H1 (cell line): ENCODE measurements around the gene KHDRBS2. TPM values are rescaled to one million over a fixed set of nuclear protein-coding genes. Genes with fewer than 3 reads are reported as not detected.

Experiments used
- CTCF ChIA-PET: fragments of 300-600 bp; sonication (Branson Sonifier 250); formaldehyde crosslinking; loops from one replicate; lab custom pipeline; 2021; ENCODE audit not compliant: partially characterized antibody; lab: Charles Lee
- POLR2A ChIA-PET: fragments of 300-600 bp; sonication (Branson Sonifier 250); formaldehyde crosslinking; loops from one replicate; lab custom pipeline; 2021; ENCODE audit warnings: inconsistent platforms; ENCODE audit not compliant: partially characterized antibody; lab: Charles Lee
- DNase-seq, 2 experiments: peaks; one replicate each; pipeline versions ENCODE4 v3.0.0 to v3.0.0-alpha.2; 2010 to 2022; ENCODE audit warnings: low spot score in 2 of 2, low read depth in 1 of 2, mixed read lengths in 1 of 2
- FAIRE-seq: peaks from 2 replicates; lab custom pipeline; 2011; peaks lifted over from hg19 to GRCh38; lab: Jason Lieb, UNC
- H2AFZ ChIP-seq: 2 replicates; pipeline ENCODE4 v1.8.1; 2012; ENCODE audit warnings: low read length, inconsistent platforms
- H2AK5ac ChIP-seq: 2 replicates; pipeline ENCODE4 v1.6.1; 2013; ENCODE audit warnings: low read depth, low read length
- H2BK120ac ChIP-seq: replicated peaks from 2 replicates; pipeline ENCODE3; 2013; ENCODE audit warnings: low read depth, low read length, inconsistent platforms
- H2BK12ac ChIP-seq: 2 replicates; pipeline ENCODE4 v1.6.1; 2013; ENCODE audit warnings: low read depth, low read length
- H2BK15ac ChIP-seq: 2 replicates; pipeline ENCODE4 v1.6.1; 2013; ENCODE audit warnings: low read length
- H2BK20ac ChIP-seq: 2 replicates; pipeline ENCODE4 v1.6.1; 2013; ENCODE audit warnings: low read length
- H2BK5ac ChIP-seq: 2 replicates; pipeline ENCODE4 v1.6.1; 2013; ENCODE audit warnings: low read depth, low read length
- H3K14ac ChIP-seq: 2 replicates; pipeline ENCODE4 v1.6.1; 2013; ENCODE audit warnings: inconsistent platforms; ENCODE audit not compliant: insufficient read length
- H3K18ac ChIP-seq: 2 replicates; pipeline ENCODE4 v1.6.1; 2013; ENCODE audit warnings: low read length; ENCODE audit errors: extremely low read depth
- H3K23ac ChIP-seq: 2 replicates; pipeline ENCODE4 v1.6.1; 2013; ENCODE audit warnings: inconsistent platforms; ENCODE audit not compliant: insufficient read length
- H3K23me2 ChIP-seq: 2 replicates; pipeline ENCODE4 v1.6.1; 2013; ENCODE audit warnings: low read depth, low read length
- H3K27ac ChIP-seq: 2 replicates; pipeline ENCODE4 v1.6.1; 2011; ENCODE audit warnings: low read depth, low read length, inconsistent platforms
- H3K27me3 ChIP-seq, 4 experiments: replicated peaks in 1 of 4; 1 replicate in 1 of 4; 2 replicates in 3 of 4; pipeline versions ENCODE4 v1.6.1 to v1.8.1; 2011 to 2013; ENCODE audit warnings: low read length in 3 of 4, mild to moderate bottlenecking in 3 of 4, inconsistent platforms in 2 of 4, mixed read lengths in 2 of 4, moderate library complexity in 1 of 4; ENCODE audit not compliant: control insufficient read depth in 3 of 4, insufficient read depth in 3 of 4; ENCODE audit errors: extremely low read depth in 1 of 4
- H3K36me3 ChIP-seq, 4 experiments: 2 replicates each; pipeline versions ENCODE4 v1.6.1 to v1.8.1; 2011 to 2013; ENCODE audit warnings: mild to moderate bottlenecking in 4 of 4, low read length in 3 of 4, moderate library complexity in 2 of 4, control low read depth in 1 of 4, inconsistent platforms in 1 of 4; ENCODE audit not compliant: insufficient read depth in 4 of 4, control insufficient read depth in 2 of 4
- H3K4ac ChIP-seq: replicated peaks from 2 replicates; pipeline ENCODE3; 2013; ENCODE audit warnings: low read length, low read depth, mixed read lengths, inconsistent platforms; ENCODE audit not compliant: insufficient read length
- H3K4me1 ChIP-seq, 4 experiments: replicated peaks in 1 of 4; 1 replicate in 1 of 4; 2 replicates in 3 of 4; pipeline versions ENCODE4 v1.6.1 to v1.8.1; 2011 to 2013; ENCODE audit warnings: low read length in 3 of 4, inconsistent platforms in 2 of 4, mixed read lengths in 1 of 4; ENCODE audit not compliant: insufficient read depth in 4 of 4, control insufficient read depth in 3 of 4
- H3K4me2 ChIP-seq, 2 experiments: 2 replicates each; pipeline versions ENCODE4 v1.6.1 to v1.8.1; 2011 to 2013; ENCODE audit warnings: low read depth in 2 of 2, low read length in 2 of 2, control low read depth in 1 of 2, inconsistent platforms in 1 of 2, mild to moderate bottlenecking in 1 of 2; ENCODE audit not compliant: insufficient read depth in 1 of 2
- H3K4me3 ChIP-seq, 4 experiments: fragments of 200-600, 300-600 bp in 1 of 4; sonication (generic), shearing (Covaris generic), sonication (Bioruptor Twin) in 1 of 4; 2 replicates each; pipeline versions ENCODE4 v1.5.1 to v1.8.1; 2011 to 2016; ENCODE audit warnings: low read length in 4 of 4, low read depth in 3 of 4, control low read depth in 2 of 4, inconsistent platforms in 2 of 4, mild to moderate bottlenecking in 2 of 4, mixed read lengths in 1 of 4, moderate library complexity in 1 of 4; ENCODE audit not compliant: insufficient read depth in 2 of 4; ENCODE audit errors: extremely low read depth in 1 of 4
- H3K56ac ChIP-seq: replicated peaks from 2 replicates; pipeline ENCODE3; 2013; ENCODE audit warnings: low read depth, mild to moderate bottlenecking, mixed read lengths, low read length, inconsistent platforms; ENCODE audit not compliant: insufficient read length
- H3K79me1 ChIP-seq: 2 replicates; pipeline ENCODE4 v1.6.1; 2013; ENCODE audit warnings: low read depth, low read length, control low read depth
- H3K79me2 ChIP-seq, 2 experiments: 2 replicates each; pipeline versions ENCODE4 v1.6.1 to v1.8.1; 2012 to 2013; ENCODE audit warnings: low read length in 2 of 2, mild to moderate bottlenecking in 2 of 2, inconsistent platforms in 1 of 2; ENCODE audit not compliant: insufficient read depth in 2 of 2, control insufficient read depth in 1 of 2
- H3K9ac ChIP-seq, 4 experiments: replicated peaks in 1 of 4; 1 replicate in 1 of 4; 2 replicates in 3 of 4; pipeline versions ENCODE4 v1.6.1 to v1.8.1; 2011 to 2013; ENCODE audit warnings: low read depth in 3 of 4, low read length in 3 of 4, control low read depth in 2 of 4, mild to moderate bottlenecking in 2 of 4, moderate library complexity in 2 of 4, inconsistent platforms in 1 of 4; ENCODE audit errors: extremely low read depth in 1 of 4
- H3K9me3 ChIP-seq, 2 experiments: 2 replicates each; pipeline versions ENCODE4 v1.6.1 to v1.8.1; 2012 to 2013; ENCODE audit warnings: mild to moderate bottlenecking in 2 of 2, moderate library complexity in 2 of 2, control low read depth in 1 of 2, inconsistent platforms in 1 of 2, low read depth in 1 of 2, low read length in 1 of 2, mixed read lengths in 1 of 2; ENCODE audit not compliant: insufficient read depth in 2 of 2
- H4K20me1 ChIP-seq, 2 experiments: replicated peaks in 1 of 2; 2 replicates each; pipeline versions ENCODE3 to v1.8.1; 2011 to 2013; ENCODE audit warnings: inconsistent platforms in 2 of 2, low read length in 2 of 2, mild to moderate bottlenecking in 1 of 2; ENCODE audit not compliant: insufficient read depth in 2 of 2, control insufficient read depth in 1 of 2
- H4K5ac ChIP-seq: 2 replicates; pipeline ENCODE4 v1.6.1; 2013; ENCODE audit warnings: low read length, low read depth, mixed read lengths, inconsistent platforms; ENCODE audit not compliant: insufficient read length
- H4K8ac ChIP-seq: 2 replicates; pipeline ENCODE4 v1.8.0; 2013; ENCODE audit warnings: mild to moderate bottlenecking, moderate library complexity, low read length, inconsistent platforms; ENCODE audit not compliant: insufficient read depth; ENCODE audit errors: extremely low read depth
- H4K91ac ChIP-seq: replicated peaks from 2 replicates; pipeline ENCODE3; 2013; ENCODE audit warnings: low read length, mixed read lengths, inconsistent platforms; ENCODE audit not compliant: insufficient read length
- BACH1 ChIP-seq: IDR thresholded peaks from 2 replicates; pipeline ENCODE4 v1.6.1; 2012; ENCODE audit warnings: low read length, improper control_type of control experiment
- BRCA1 ChIP-seq: IDR thresholded peaks from 2 replicates; pipeline ENCODE4 v1.6.1; 2012; ENCODE audit warnings: low read depth, low read length, improper control_type of control experiment
- CHD1 ChIP-seq: IDR thresholded peaks from 2 replicates; pipeline ENCODE4 v1.6.1; 2012; ENCODE audit warnings: low read depth, low read length, improper control_type of control experiment
- EP300 ChIP-seq, 2 experiments: IDR thresholded peaks; 1 replicate in 1 of 2; 2 replicates in 1 of 2; pipeline ENCODE4 v1.6.1; 2011 to 2012; ENCODE audit warnings: low read depth in 2 of 2, low read length in 2 of 2, mild to moderate bottlenecking in 2 of 2, borderline replicate concordance in 1 of 2, inconsistent platforms in 1 of 2, moderate library complexity in 1 of 2
- GTF2F1 ChIP-seq: IDR thresholded peaks from 2 replicates; pipeline ENCODE4 v1.6.1; 2012; ENCODE audit warnings: low read depth, low read length, improper control_type of control experiment, borderline replicate concordance
- JUN ChIP-seq: IDR thresholded peaks from 2 replicates; pipeline ENCODE4 v1.6.1; 2011; ENCODE audit warnings: low read depth, mild to moderate bottlenecking, improper control_type of control experiment, low read length
- KDM1A ChIP-seq: fragments of 200-600, 300-600 bp; sonication (generic); IDR thresholded peaks from 2 replicates; pipeline ENCODE4 v1.7.1; 2016; ENCODE audit warnings: mild to moderate bottlenecking, low read length, borderline replicate concordance
- KDM5A ChIP-seq: fragments of 200-600 bp; IDR thresholded peaks from 2 replicates; pipeline ENCODE4 v1.7.1; 2012; ENCODE audit warnings: mild to moderate bottlenecking, low read length, inconsistent platforms, mixed read lengths
- RXRA ChIP-seq: IDR thresholded peaks from 2 replicates; pipeline ENCODE4 v1.6.1; 2011; ENCODE audit warnings: low read depth, mild to moderate bottlenecking, low read length, moderate library complexity; ENCODE audit not compliant: insufficient read depth
- SIN3A ChIP-seq, 2 experiments: IDR thresholded peaks in 1 of 2; conservative IDR thresholded peaks in 1 of 2; 2 replicates each; pipeline ENCODE4 v1.6.1; 2011 to 2012; ENCODE audit warnings: low read length in 2 of 2, improper control_type of control experiment in 1 of 2, low read depth in 1 of 2, mild to moderate bottlenecking in 1 of 2
- SIRT6 ChIP-seq: IDR thresholded peaks from one replicate; pipeline ENCODE4 v1.7.1; 2012; ENCODE audit warnings: low read length, inconsistent platforms
- SIX5 ChIP-seq: IDR thresholded peaks from 2 replicates; pipeline ENCODE4 v1.6.1; 2011; ENCODE audit warnings: mild to moderate bottlenecking, low read depth, low read length
- SP1 ChIP-seq: IDR thresholded peaks from 2 replicates; pipeline ENCODE4 v1.6.1; 2011; ENCODE audit warnings: low read depth, low read length
- SP2 ChIP-seq: IDR thresholded peaks from 2 replicates; pipeline ENCODE4 v1.6.1; 2012; ENCODE audit warnings: mild to moderate bottlenecking, low read length, inconsistent platforms
- SUZ12 ChIP-seq: fragments of 200-600 bp; sonication (generic); IDR thresholded peaks from 2 replicates; pipeline ENCODE4 v1.6.1; 2012; ENCODE audit warnings: mild to moderate bottlenecking, inconsistent platforms, low read length, moderate library complexity, mixed read lengths
- WGBS, 2 experiments: shearing (Covaris generic) in 1 of 2; methylation state at CpG; one replicate each; pipeline versions ENCODE4 v1.1.6 to v1.1.7; 2013 to 2015; ENCODE audit warnings: low lambda C conversion rate in 2 of 2, mixed read lengths in 2 of 2, inconsistent platforms in 1 of 2, low coverage in 1 of 2, missing lambda C conversion rate in 1 of 2; ENCODE audit not compliant: insufficient replicate concordance in 2 of 2, insufficient coverage in 1 of 2, insufficient read length in 1 of 2; ENCODE audit errors: extremely low coverage in 1 of 2, missing lambda C conversion rate in 1 of 2; 5-methylcytosine and 5-hydroxymethylcytosine counted together
- polyA plus RNA-seq, 7 experiments: library from polyadenylated mRNA; depleted of rRNA in 3 of 7; stranded (reverse) in 5 of 7; unstranded in 2 of 7; fragments of >200 nt in 5 of 7; fragments of 200-250 nt in 2 of 7; gene quantifications; 1 replicate in 5 of 7; 2 replicates in 1 of 7; 4 replicates in 1 of 7; pipeline versions ENCODE4 v1.2.1 to v1.2.3, GENCODE V29; 2011 to 2013; ENCODE audit warnings: missing spikeins in 2 of 7, mixed read lengths in 2 of 7
- total RNA-seq: library from RNA; stranded (reverse); fragmentation: NEBNext Ultra II Directional; extraction: Animal tissue kit (Norgen Biotek cat#: 25700); gene quantifications from 2 replicates; pipeline ENCODE4 v1.2.1, GENCODE V29; 2021

The KHDRBS2 gene
- total and polyA plus RNA-seq, 2 of the 8 experiments (the other 6 are each of a cell fraction or from before 2014, with no cell fraction given), result 5.2 to 7.7 TPM

GRCh38 chr6:61833176-61833755, 452.8 kb downstream of the KHDRBS2 start:
- FAIRE-seq (no peak), DNase-seq (no peak)
- Histone ChIP-seq H3K9ac (no peak overlapping the region), H3K79me1 (no peaks in the 10 kb centered on the region), H3K9me3 (no peaks in the 10 kb centered on the region), H3K36me3 (no peaks in the 10 kb centered on the region), H3K4me1 (no peaks in the 10 kb centered on the region), H4K20me1 (no peaks in the 10 kb centered on the region), H3K27me3 (no peaks in the 10 kb centered on the region), H3K56ac (no peak overlapping the region), H3K4me3 (no peak overlapping the region), H3K79me2 (no peaks in the 10 kb centered on the region), H4K5ac (no peak overlapping the region), H2BK12ac (no peak overlapping the region), H3K4ac (no peak overlapping the region), H2BK20ac (no peak overlapping the region), H4K91ac (no peak overlapping the region), H4K8ac (no peak overlapping the region), H3K23ac (no peak overlapping the region), H2BK120ac (no peak overlapping the region), H2BK15ac (no peak overlapping the region), H3K23me2 (no peaks in the 10 kb centered on the region), H3K27ac (no peak overlapping the region), H3K14ac (no peak overlapping the region), H3K18ac (no peak overlapping the region), H2AK5ac (no peak overlapping the region), H3K4me2 (no peak overlapping the region), H2BK5ac (no peak overlapping the region), H2AFZ (no peak overlapping the region)
- ChIA-PET CTCF (interaction anchor here (1.7 kb wide), 1 partner anchor 24 kb away, joined by 4 read pairs; no protein-coding TSS in a partner anchor), POLR2A (no interaction called here)
- WGBS, 2 experiments, result 81% methylated on average over 2 of the region's 2 CpGs; no CpG with 5 or more reads in 1 of the 2 experiments
- TF ChIP-seq SUZ12, result no peak
- TF ChIP-seq GTF2F1, result no peak
- TF ChIP-seq EP300 (IDR thresholded peaks at IDR 0.05; ENCODE audit: borderline replicate concordance in 1 of 2, low read depth in 2 of 2, low read length in 2 of 2), result no peak
- TF ChIP-seq KDM1A, result no peak
- TF ChIP-seq RXRA, result no peak
- TF ChIP-seq SP1, result no peak
- TF ChIP-seq SIN3A (conservative IDR thresholded peaks at IDR 0.05 in 1 of 2, IDR thresholded peaks at IDR 0.05 in 1 of 2; ENCODE audit: low read depth in 1 of 2, low read length in 2 of 2), result no peak
- TF ChIP-seq CHD1, result no peak
- TF ChIP-seq SP2, result no peak
- TF ChIP-seq BACH1, result no peak
- TF ChIP-seq KDM5A, result no peak
- TF ChIP-seq SIX5, result no peak
- TF ChIP-seq JUN, result no peak
- TF ChIP-seq BRCA1, result no peak
- TF ChIP-seq SIRT6, result no peak
